Smooth muscle cell (in vitro differentiated cells): ENCODE data around the gene PBX4. TPM values are rescaled to one million over a fixed set of nuclear protein-coding genes. Genes with fewer than 3 reads are reported as not detected.

Experiments
- DNase-seq: peaks from one replicate; lab custom pipeline; 2025; ENCODE audit not compliant: unreplicated experiment; lab: John Stamatoyannopoulos, UW
- H2AFZ ChIP-seq: fragments of 200-600 bp; sonication (generic); 2 replicates; pipeline ENCODE4 v1.6.0; 2016; ENCODE audit warnings: antibody characterized with exemption, low read depth, mild to moderate bottlenecking
- H3F3A ChIP-seq: fragments of 200-600 bp; sonication (generic); 2 replicates; pipeline ENCODE4 v1.6.0; 2017; ENCODE audit warnings: antibody characterized with exemption, low read depth
- H3K27ac ChIP-seq: fragments of 200-600 bp; sonication (generic); 2 replicates; pipeline ENCODE4 v1.5.1; 2016; ENCODE audit warnings: low read depth, mild to moderate bottlenecking
- H3K27me3 ChIP-seq: fragments of 200-600 bp; sonication (generic); 2 replicates; pipeline ENCODE4 v1.6.1; 2016; ENCODE audit warnings: low read depth, mild to moderate bottlenecking
- H3K36me3 ChIP-seq: fragments of 200-600 bp; sonication (generic); 2 replicates; pipeline ENCODE4 v1.5.1; 2016; ENCODE audit warnings: low read depth
- H3K4me1 ChIP-seq: fragments of 200-600 bp; sonication (generic); 2 replicates; pipeline ENCODE4 v1.5.1; 2016; ENCODE audit warnings: low read depth
- H3K4me2 ChIP-seq: fragments of 200-600 bp; sonication (generic); 2 replicates; pipeline ENCODE4 v1.6.0; 2016; ENCODE audit warnings: mild to moderate bottlenecking
- H3K4me3 ChIP-seq: fragments of 200-600 bp; sonication (generic); 2 replicates; pipeline ENCODE4 v1.5.1; 2016; ENCODE audit warnings: mild to moderate bottlenecking
- H3K79me2 ChIP-seq: fragments of 200-600 bp; sonication (generic); 2 replicates; pipeline ENCODE4 v1.6.0; 2016; ENCODE audit warnings: low read depth, mild to moderate bottlenecking
- H3K9ac ChIP-seq: fragments of 200-600 bp; sonication (generic); 2 replicates; pipeline ENCODE4 v1.6.0; 2016; ENCODE audit warnings: low read depth
- H3K9me3 ChIP-seq: fragments of 200-600 bp; sonication (generic); replicated peaks from 2 replicates; pipeline ENCODE4 v1.5.1; 2016; ENCODE audit warnings: low read depth
- H4K20me1 ChIP-seq: fragments of 200-600 bp; sonication (generic); 2 replicates; pipeline ENCODE4 v1.6.0; 2016; ENCODE audit warnings: low read depth
- WGBS: methylation state at CpG from one replicate; pipeline ENCODE4 v1.1.7; 2016; ENCODE audit warnings: low lambda C conversion rate; 5-methylcytosine and 5-hydroxymethylcytosine counted together
- polyA plus RNA-seq: library from polyadenylated mRNA; unstranded; fragments of >200 nt; fragmentation: Nextera tagmentation; extraction: Ambion mirVana; gene quantifications from 2 replicates; pipeline ENCODE4 v1.2.1, GENCODE V29; 2016
- total RNA-seq: library from RNA; depleted of rRNA; stranded (reverse); fragments of >200 nt; gene quantifications from 2 replicates; pipeline ENCODE4 v1.2.3, GENCODE V29; 2014
- TF ChIP-seq, protein P1 (sequence below): fragments of 200-600 bp; sonication (generic); IDR thresholded peaks from 2 replicates; pipeline ENCODE4 v1.5.1; 2017; ENCODE audit warnings: borderline replicate concordance, mild to moderate bottlenecking, antibody characterized with exemption; ENCODE audit not compliant: insufficient read depth, poor library complexity, severe bottlenecking

The PBX4 gene
- total and polyA plus RNA-seq, 2 experiments from 2014 or later, result 1.7 to 2.5 TPM

DNA sequence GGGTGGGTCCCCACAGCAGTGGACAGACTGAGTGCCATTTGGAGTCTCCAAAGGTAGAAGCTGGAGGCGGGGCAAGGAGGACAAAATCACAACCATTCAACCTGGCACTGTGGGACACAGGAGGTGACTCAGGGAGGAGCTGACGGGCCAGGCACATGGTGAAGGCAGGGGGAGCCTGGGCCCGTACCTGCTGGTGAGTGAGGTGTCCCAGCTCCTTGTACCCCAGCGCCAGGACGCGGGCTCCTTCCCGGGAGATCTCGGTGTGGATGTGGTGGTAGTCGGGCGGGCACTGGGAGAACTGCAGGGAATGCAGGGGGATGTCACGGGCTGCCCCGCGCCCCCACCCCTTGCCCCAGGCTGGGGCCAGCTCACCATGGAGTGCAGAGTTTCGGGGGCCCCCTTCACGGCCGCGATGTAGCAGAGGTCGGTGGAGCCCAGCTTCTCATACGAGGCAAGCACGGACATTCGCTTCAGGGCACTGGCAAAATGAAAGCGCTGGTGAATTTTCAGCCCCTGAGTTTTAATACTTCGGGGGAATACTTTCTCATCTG is 35.2 kb upstream of the PBX4 start:
- no peak overlapping the region for H2AFZ ChIP-seq
- no peak overlapping the region for H3K27ac ChIP-seq
- H3K79me2 ChIP-seq, result no peaks in the 10 kb centered on the region
- no peak overlapping the region for H3K4me3 ChIP-seq
- H3K4me1 ChIP-seq, result no peaks in the 10 kb centered on the region
- WGBS, result 99% methylated on average over 23 of the region's 23 CpGs
- DNase-seq, result no peak
- no peaks in the 10 kb centered on the region for H3K27me3 ChIP-seq
- no peak overlapping the region for H3K9ac ChIP-seq
- H3K36me3 ChIP-seq, result no peaks in the 10 kb centered on the region
- TF ChIP-seq, protein P1, sequence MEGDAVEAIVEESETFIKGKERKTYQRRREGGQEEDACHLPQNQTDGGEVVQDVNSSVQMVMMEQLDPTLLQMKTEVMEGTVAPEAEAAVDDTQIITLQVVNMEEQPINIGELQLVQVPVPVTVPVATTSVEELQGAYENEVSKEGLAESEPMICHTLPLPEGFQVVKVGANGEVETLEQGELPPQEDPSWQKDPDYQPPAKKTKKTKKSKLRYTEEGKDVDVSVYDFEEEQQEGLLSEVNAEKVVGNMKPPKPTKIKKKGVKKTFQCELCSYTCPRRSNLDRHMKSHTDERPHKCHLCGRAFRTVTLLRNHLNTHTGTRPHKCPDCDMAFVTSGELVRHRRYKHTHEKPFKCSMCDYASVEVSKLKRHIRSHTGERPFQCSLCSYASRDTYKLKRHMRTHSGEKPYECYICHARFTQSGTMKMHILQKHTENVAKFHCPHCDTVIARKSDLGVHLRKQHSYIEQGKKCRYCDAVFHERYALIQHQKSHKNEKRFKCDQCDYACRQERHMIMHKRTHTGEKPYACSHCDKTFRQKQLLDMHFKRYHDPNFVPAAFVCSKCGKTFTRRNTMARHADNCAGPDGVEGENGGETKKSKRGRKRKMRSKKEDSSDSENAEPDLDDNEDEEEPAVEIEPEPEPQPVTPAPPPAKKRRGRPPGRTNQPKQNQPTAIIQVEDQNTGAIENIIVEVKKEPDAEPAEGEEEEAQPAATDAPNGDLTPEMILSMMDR, result no peak
- H4K20me1 ChIP-seq, result no peaks in the 10 kb centered on the region
- H3F3A ChIP-seq, result no peaks in the 10 kb centered on the region
- no peak overlapping the region for H3K4me2 ChIP-seq
- no peaks in the 10 kb centered on the region for H3K9me3 ChIP-seq

- H3K36me3 ChIP-seq, result no peaks in the 10 kb centered on the region
- H3K4me3 ChIP-seq, result no peak overlapping the region
- H3K4me1 ChIP-seq, result no peaks in the 10 kb centered on the region
- H4K20me1 ChIP-seq, result no peaks in the 10 kb centered on the region
- TF ChIP-seq, protein P1, result no peak
- no peak for DNase-seq
- no peaks in the 10 kb centered on the region for H3K27me3 ChIP-seq
- H3K9ac ChIP-seq, result no peak overlapping the region
- no peak overlapping the region for H2AFZ ChIP-seq
- no peak overlapping the region for H3K4me2 ChIP-seq
- H3K9me3 ChIP-seq, result no peaks in the 10 kb centered on the region
- WGBS, result 99% methylated on average over 24 of the region's 24 CpGs
- no peaks in the 10 kb centered on the region for H3K79me2 ChIP-seq
- no peaks in the 10 kb centered on the region for H3F3A ChIP-seq
- no peak overlapping the region for H3K27ac ChIP-seq
Observed at GRCh38 chr19:19652482-19653295, 34.2 kb upstream of the PBX4 start.

DNA sequence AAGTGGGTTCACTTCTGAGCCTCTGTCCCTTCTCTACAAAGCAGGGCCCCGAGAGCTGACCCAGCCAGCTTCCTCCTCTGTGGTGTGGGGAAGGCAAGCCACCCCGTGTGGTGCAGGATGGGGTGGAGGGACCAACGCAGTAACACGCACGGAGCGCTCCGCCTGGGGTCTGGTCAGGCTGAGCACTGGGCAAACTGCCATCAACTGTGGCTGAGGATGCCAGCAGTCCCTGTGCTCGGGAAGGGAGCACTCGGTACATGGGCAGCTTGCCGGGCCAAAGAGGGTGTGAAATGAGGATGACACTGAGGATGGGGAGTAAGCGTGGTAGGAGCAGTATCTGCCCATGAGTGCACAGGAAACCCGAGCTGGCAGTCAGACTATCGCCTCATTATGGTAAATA is 32.6 kb upstream of the PBX4 start:
- WGBS, result 97% methylated on average over 13 of the region's 13 CpGs
- no peak for DNase-seq
- Histone ChIP-seq H3K36me3 (no peaks in the 10 kb centered on the region), H3K79me2 (no peaks in the 10 kb centered on the region), H3K27ac (no peak overlapping the region), H3K4me3 (no peak overlapping the region), H3K4me1 (no peaks in the 10 kb centered on the region), H3F3A (no peaks in the 10 kb centered on the region), H3K9me3 (no peaks in the 10 kb centered on the region), H4K20me1 (no peaks in the 10 kb centered on the region), H3K27me3 (no peaks in the 10 kb centered on the region), H3K9ac (no peak overlapping the region), H2AFZ (no peak overlapping the region), H3K4me2 (no peak overlapping the region)
- TF ChIP-seq, protein P1, result no peak

DNA sequence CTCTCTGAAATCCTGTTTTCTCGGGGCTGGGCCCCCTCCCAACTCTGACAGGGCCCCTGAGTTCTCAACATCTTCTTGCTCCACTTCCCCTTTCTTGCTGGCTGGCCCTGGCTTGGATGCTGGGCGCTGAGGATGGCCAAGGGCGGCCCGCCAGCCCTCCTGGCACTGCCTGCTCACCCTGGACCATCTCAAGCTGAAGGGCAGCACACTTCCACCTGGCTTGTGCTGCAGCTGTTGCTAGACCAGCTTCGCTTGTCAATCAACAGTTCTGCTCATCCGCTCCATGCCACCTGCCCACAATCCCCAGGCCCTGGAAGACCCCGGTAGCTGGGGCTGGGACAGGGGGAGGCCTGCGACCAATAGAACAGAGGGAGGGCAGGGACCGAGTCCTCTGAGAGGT is 31.8 kb upstream of the PBX4 start:
- 98% methylated on average over 9 of the region's 9 CpGs for WGBS
- no peak overlapping the region for H3K27ac ChIP-seq
- no peak overlapping the region for H3K4me3 ChIP-seq
- H3K9ac ChIP-seq, result no peak overlapping the region
- H3K36me3 ChIP-seq, result no peaks in the 10 kb centered on the region
- DNase-seq, result no peak
- TF ChIP-seq, protein P1, result no peak
- no peaks in the 10 kb centered on the region for H4K20me1 ChIP-seq
- no peak overlapping the region for H2AFZ ChIP-seq
- H3F3A ChIP-seq, result no peaks in the 10 kb centered on the region
- H3K27me3 ChIP-seq, result no peaks in the 10 kb centered on the region
- no peaks in the 10 kb centered on the region for H3K4me1 ChIP-seq
- no peaks in the 10 kb centered on the region for H3K9me3 ChIP-seq
- no peaks in the 10 kb centered on the region for H3K79me2 ChIP-seq
- H3K4me2 ChIP-seq, result no peak overlapping the region
